Measurements from ENCODE around the gene TRERF1. TPM values are rescaled to one million over a fixed set of nuclear protein-coding genes. Genes with fewer than 3 reads are reported as not detected.
"Not testable (repeated sequence)": the region's sequence is repeated elsewhere in the genome, so short reads cannot be mapped to it uniquely, and the experiment has no call there.

TRERF1 gene
- total RNA-seq, 1 donor from 2014 or later: 13.2 TPM

DNA sequence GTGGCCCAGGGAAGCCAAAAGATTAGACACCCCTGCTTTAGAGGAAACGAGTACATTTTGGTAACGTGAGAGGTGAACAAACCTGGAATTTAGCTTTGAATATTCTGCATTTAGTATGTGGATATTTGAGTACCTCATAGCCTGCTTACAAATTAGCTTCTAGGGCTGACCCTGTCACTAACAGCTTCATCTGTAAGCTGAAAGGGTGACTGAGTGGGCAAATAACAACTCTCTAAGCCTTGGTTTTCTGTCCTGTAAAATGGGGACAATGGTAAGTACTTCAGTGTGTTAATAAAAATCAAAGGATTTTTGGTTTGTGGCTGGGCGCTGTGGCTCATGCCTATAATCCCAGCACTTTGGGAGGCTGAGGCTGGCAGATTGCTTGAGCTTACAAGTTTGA, 248.5 kb downstream of the TRERF1 start:
- Mint-ChIP-seq H3K9me3 (peaks cover 4% of the 10 kb centered on the region), H3K27me3 (no peaks in the 10 kb centered on the region), H3K4me1 (ENCODE audit: unreplicated experiment) (no peaks in the 10 kb centered on the region), H3K36me3 (peaks cover 16% of the 10 kb centered on the region), H3K4me3 (no peak overlapping the region), H3K27ac (no peak overlapping the region)
- no peak for DNase-seq (ENCODE audit: extremely low spot score, unreplicated experiment)
- TF ChIP-seq, protein P1, sequence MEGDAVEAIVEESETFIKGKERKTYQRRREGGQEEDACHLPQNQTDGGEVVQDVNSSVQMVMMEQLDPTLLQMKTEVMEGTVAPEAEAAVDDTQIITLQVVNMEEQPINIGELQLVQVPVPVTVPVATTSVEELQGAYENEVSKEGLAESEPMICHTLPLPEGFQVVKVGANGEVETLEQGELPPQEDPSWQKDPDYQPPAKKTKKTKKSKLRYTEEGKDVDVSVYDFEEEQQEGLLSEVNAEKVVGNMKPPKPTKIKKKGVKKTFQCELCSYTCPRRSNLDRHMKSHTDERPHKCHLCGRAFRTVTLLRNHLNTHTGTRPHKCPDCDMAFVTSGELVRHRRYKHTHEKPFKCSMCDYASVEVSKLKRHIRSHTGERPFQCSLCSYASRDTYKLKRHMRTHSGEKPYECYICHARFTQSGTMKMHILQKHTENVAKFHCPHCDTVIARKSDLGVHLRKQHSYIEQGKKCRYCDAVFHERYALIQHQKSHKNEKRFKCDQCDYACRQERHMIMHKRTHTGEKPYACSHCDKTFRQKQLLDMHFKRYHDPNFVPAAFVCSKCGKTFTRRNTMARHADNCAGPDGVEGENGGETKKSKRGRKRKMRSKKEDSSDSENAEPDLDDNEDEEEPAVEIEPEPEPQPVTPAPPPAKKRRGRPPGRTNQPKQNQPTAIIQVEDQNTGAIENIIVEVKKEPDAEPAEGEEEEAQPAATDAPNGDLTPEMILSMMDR (conservative IDR thresholded peaks at IDR 0.05): no peak

DNA sequence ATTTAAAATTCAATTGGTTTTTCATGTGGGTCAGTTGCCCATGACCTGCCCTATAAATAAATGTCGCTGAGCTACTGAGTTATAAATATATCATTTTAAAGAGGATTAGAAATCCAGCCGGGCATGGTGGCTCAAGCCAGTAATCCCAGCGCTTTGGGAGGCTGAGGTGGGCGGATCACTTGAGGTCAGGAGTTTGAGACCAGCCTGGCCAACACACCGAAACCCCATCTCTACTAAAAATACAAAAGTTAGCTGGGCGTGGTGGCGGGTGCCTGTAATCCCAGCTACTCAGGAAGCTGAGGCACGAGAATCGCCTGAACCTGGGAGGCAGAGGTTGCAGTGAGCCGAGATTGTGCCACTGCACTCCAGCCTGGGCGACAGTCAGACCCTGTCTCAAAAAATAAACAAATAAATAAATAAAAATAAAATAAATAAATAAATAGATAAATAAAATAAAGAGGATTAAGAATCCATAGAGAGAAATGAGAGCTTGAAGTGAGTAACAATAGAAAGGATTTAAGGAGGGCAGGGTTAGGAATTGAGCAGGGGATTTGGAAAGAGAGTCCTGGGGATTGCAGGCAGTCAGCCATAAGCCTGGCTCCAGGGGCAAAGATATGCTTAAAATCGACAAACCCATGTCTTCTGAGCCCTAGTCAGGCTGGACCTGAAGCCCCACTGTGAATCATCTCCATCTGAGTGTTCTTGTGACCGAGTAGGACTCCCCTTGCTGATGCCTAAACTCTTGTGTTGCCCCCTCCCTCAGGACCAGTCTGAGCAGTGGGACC, 249.4 kb downstream of the TRERF1 start:
- not testable (repeated sequence) for H3K27ac Mint-ChIP-seq; H3K9me3 Mint-ChIP-seq; DNase-seq (ENCODE audit: extremely low spot score, unreplicated experiment); H3K4me3 Mint-ChIP-seq; H3K4me1 Mint-ChIP-seq (ENCODE audit: unreplicated experiment); H3K36me3 Mint-ChIP-seq; H3K27me3 Mint-ChIP-seq

DNA sequence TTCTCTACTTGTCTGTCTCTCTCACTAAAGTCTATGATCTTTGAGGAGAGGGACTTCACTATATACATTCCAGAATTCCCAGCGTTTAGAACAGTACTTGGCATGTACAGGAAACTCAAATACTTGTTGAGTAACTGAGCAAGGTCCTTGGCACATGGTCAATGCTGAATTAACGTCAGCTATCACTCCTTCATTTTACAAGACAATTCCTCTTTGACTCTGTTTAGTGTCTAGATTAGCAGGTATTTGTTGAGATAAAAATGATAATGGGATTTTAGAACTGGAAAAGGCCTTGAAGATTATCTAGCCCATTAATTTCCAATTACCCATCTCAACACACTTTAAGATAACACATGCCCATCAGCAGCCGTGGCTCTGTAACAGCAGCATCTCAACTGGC, 250.3 kb downstream of the TRERF1 start:
- H3K27ac Mint-ChIP-seq: no peak overlapping the region
- H3K9me3 Mint-ChIP-seq: peaks cover 4% of the 10 kb centered on the region
- DNase-seq (ENCODE audit: extremely low spot score, unreplicated experiment): no peak
- TF ChIP-seq, protein P1 (conservative IDR thresholded peaks at IDR 0.05): no peak
- peaks cover 9% of the 10 kb centered on the region for H3K36me3 Mint-ChIP-seq
- no peak overlapping the region for H3K4me3 Mint-ChIP-seq
- no peaks in the 10 kb centered on the region for H3K4me1 Mint-ChIP-seq (ENCODE audit: unreplicated experiment)
- no peaks in the 10 kb centered on the region for H3K27me3 Mint-ChIP-seq

DNA sequence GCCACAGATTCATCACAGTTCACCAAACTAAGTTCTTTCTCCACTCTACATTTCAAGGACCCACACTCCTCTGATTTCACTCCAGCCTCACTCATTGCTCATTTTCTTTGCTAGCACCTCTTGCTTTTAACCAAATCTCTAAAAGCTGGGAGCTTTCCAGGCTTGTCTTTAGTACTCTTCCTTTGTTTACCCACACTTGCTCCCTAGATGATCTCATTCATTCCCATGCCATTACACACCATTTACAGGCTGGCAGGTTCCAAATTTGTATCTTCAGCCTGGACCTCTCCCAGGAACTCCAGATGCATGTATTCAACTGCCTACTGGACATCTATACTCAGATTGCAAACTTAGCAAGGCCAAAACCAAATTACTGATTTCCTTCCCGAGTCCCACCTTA, 251.7 kb downstream of the TRERF1 start:
- TF ChIP-seq, protein P1 (conservative IDR thresholded peaks at IDR 0.05): no peak
- Mint-ChIP-seq H3K36me3 (peaks cover 5% of the 10 kb centered on the region), H3K27ac (no peak overlapping the region), H3K9me3 (peaks cover 4% of the 10 kb centered on the region), H3K4me1 (ENCODE audit: unreplicated experiment) (no peaks in the 10 kb centered on the region), H3K4me3 (no peak overlapping the region), H3K27me3 (no peaks in the 10 kb centered on the region)
- DNase-seq (ENCODE audit: extremely low spot score, unreplicated experiment): no peak

DNA sequence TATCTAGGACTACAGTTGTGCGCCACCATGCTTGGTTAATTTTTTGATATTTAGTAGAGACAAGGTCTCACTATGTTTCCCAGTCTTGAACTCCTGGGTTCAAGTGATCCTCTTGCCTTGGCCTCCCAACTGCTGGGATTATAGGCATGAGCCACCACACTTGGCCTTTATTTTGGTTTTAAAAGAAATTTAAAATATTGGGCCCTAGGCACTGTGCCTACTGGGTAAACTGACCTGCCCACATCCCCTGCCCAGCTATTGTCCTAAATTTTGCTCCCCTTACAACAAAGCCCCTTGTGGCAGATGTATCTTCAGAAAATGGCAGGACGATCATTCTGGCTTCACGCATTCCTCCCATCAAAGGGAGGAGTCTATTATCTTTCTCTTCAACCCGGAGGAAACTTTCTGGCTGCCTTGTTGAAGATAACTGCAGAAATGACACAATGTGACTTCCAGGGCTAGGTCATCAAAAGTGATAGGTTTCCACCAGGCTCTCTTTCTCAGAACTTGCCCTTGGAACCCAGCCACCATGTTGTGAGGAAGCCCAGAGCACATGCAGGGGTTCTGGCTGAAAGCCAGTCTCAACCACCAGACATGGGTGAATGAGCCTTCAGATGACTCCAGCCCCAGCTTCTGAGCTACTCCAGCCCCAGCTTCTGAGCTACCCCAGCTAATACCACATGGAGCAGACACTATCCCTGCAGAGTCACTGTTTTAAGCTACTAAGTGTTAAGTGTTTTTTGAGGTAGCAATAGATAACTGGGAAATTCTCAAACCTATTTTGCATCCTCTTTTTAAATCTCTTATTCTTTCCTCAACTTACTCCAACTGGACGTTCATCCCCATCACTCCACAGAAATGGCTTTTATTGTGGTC, 252.4 kb downstream of the TRERF1 start:
- Mint-ChIP-seq H3K36me3 (peaks cover 5% of the 10 kb centered on the region), H3K9me3 (peaks cover 4% of the 10 kb centered on the region), H3K27me3 (no peaks in the 10 kb centered on the region), H3K4me1 (ENCODE audit: unreplicated experiment) (no peaks in the 10 kb centered on the region), H3K27ac (no peak overlapping the region), H3K4me3 (no peak overlapping the region)
- TF ChIP-seq, protein P1 (conservative IDR thresholded peaks at IDR 0.05): no peak
- no peak for DNase-seq (ENCODE audit: extremely low spot score, unreplicated experiment)
